HepG2 (cell line): ENCODE results near the gene SYTL5. TPM values are rescaled to one million over a fixed set of nuclear protein-coding genes. Genes with fewer than 3 reads are reported as not detected.

Source experiments
- CAMTA2 ChIP-seq: sonication (generic); formaldehyde crosslinking; IDR thresholded peaks from 2 replicates; pipeline ENCODE4 v1.4.0; 2020; ENCODE audit warnings: mild to moderate bottlenecking, missing genetic modification reagents, borderline replicate concordance
- FLYWCH1 ChIP-seq: sonication (generic); formaldehyde crosslinking; IDR thresholded peaks from 2 replicates; pipeline ENCODE4 v1.8.1; 2023; ENCODE audit warnings: mild to moderate bottlenecking, missing genetic modification reagents
- NR2F2 ChIP-seq: IDR thresholded peaks from 2 replicates; pipeline ENCODE4 v1.6.1; 2012; ENCODE audit warnings: low read depth, inconsistent platforms, borderline replicate concordance
- ONECUT2 ChIP-seq: sonication (generic); formaldehyde crosslinking; IDR thresholded peaks from 2 replicates; pipeline ENCODE4 v1.4.0; 2020; ENCODE audit warnings: missing genetic modification reagents
- POLR2G ChIP-seq: fragments of 200-400 bp; formaldehyde crosslinking; IDR thresholded peaks from 2 replicates; pipeline ENCODE4 v1.6.1; 2018; ENCODE audit warnings: mild to moderate bottlenecking, low read depth, low read length, moderate library complexity
- RFX1 ChIP-seq: fragments of 450-650 bp; IDR thresholded peaks from 2 replicates; pipeline ENCODE4 v1.6.1; 2017
- SAFB2 ChIP-seq: sonication (generic); formaldehyde crosslinking; IDR thresholded peaks from 2 replicates; pipeline ENCODE4 v1.5.1; 2020; ENCODE audit warnings: missing genetic modification reagents, low read depth, mild to moderate bottlenecking, borderline replicate concordance
- SSRP1 ChIP-seq: IDR thresholded peaks from 2 replicates; pipeline ENCODE4 v1.6.1; 2016; ENCODE audit warnings: control low read depth
- TBX2 ChIP-seq: sonication (generic); formaldehyde crosslinking; IDR thresholded peaks from 2 replicates; pipeline ENCODE4 v1.5.0; 2020; ENCODE audit warnings: missing genetic modification reagents, mild to moderate bottlenecking, borderline replicate concordance
- TSC22D2 ChIP-seq: sonication (generic); formaldehyde crosslinking; IDR thresholded peaks from 2 replicates; pipeline ENCODE4 v1.5.1; 2020; ENCODE audit warnings: missing genetic modification reagents, mild to moderate bottlenecking, borderline replicate concordance
- XRCC5 ChIP-seq: fragments of 200-400 bp; formaldehyde crosslinking; optimal IDR thresholded peaks from 2 replicates; pipeline ENCODE3; 2017; ENCODE audit warnings: mild to moderate bottlenecking, low read length
- ZNF160 ChIP-seq: sonication (generic); formaldehyde crosslinking; IDR thresholded peaks from 2 replicates; pipeline ENCODE4 v1.8.0; 2022; ENCODE audit warnings: mild to moderate bottlenecking, inconsistent platforms, missing genetic modification reagents
- ZNF354B ChIP-seq: sonication (generic); formaldehyde crosslinking; IDR thresholded peaks from 2 replicates; pipeline ENCODE4 v1.8.0; 2022; ENCODE audit warnings: mild to moderate bottlenecking, missing genetic modification reagents
- ZNF530 ChIP-seq: sonication (generic); formaldehyde crosslinking; IDR thresholded peaks from 2 replicates; pipeline ENCODE4 v1.5.0; 2020; ENCODE audit warnings: low read depth, mild to moderate bottlenecking, missing genetic modification reagents
- ZNF766 ChIP-seq: sonication (generic); formaldehyde crosslinking; IDR thresholded peaks from 2 replicates; pipeline ENCODE4 v1.5.0; 2020; ENCODE audit warnings: missing genetic modification reagents, borderline replicate concordance
- polyA plus RNA-seq, 8 experiments: library from polyadenylated mRNA; depleted of rRNA in 3 of 8; stranded (reverse) in 7 of 8; unstranded in 1 of 8; fragments of >200 nt; fragmentation: Illumina TruSeq in 4 of 8; extraction: Trizol in 4 of 8; gene quantifications; 2 replicates each; pipeline versions ENCODE4 v1.2.1 to v1.2.3, GENCODE V29; 2011 to 2016; ENCODE audit warnings: low read depth in 4 of 8, missing spikeins in 1 of 8, mixed read lengths in 1 of 8; ENCODE audit not compliant: insufficient read depth in 1 of 8
- total RNA-seq, 5 experiments: library from RNA; depleted of rRNA; stranded (reverse); fragments of >200 nt; fragmentation: Illumina TruSeq; extraction: Trizol; gene quantifications; 2 replicates each; pipeline ENCODE4 v1.2.3, GENCODE V29; 2016; ENCODE audit warnings: low read depth in 1 of 5
- TF ChIP-seq, protein P1 (sequence below): sonication (generic); formaldehyde crosslinking; conservative IDR thresholded peaks from 2 replicates; pipeline ENCODE4 v1.8.0; 2022; ENCODE audit warnings: missing genetic modification reagents
- TF ChIP-seq, protein P2 (sequence below): IDR thresholded peaks from 2 replicates; pipeline ENCODE4 v1.6.1; 2016; ENCODE audit warnings: missing compliant biosample characterization, missing genetic modification reagents, borderline replicate concordance
- TF ChIP-seq, protein P3 (sequence below): sonication (generic); formaldehyde crosslinking; IDR thresholded peaks from 2 replicates; pipeline ENCODE4 v1.5.0; 2020; ENCODE audit warnings: mild to moderate bottlenecking, missing genetic modification reagents, moderate library complexity
- TF ChIP-seq, protein P4 (sequence below): sonication (generic); formaldehyde crosslinking; IDR thresholded peaks from 2 replicates; pipeline ENCODE4 v1.4.0; 2020; ENCODE audit warnings: missing genetic modification reagents

The SYTL5 gene
- total and polyA plus RNA-seq, 2 of the 13 experiments (the other 11 are each of a cell fraction or from before 2014, with no cell fraction given) = not detected

DNA sequence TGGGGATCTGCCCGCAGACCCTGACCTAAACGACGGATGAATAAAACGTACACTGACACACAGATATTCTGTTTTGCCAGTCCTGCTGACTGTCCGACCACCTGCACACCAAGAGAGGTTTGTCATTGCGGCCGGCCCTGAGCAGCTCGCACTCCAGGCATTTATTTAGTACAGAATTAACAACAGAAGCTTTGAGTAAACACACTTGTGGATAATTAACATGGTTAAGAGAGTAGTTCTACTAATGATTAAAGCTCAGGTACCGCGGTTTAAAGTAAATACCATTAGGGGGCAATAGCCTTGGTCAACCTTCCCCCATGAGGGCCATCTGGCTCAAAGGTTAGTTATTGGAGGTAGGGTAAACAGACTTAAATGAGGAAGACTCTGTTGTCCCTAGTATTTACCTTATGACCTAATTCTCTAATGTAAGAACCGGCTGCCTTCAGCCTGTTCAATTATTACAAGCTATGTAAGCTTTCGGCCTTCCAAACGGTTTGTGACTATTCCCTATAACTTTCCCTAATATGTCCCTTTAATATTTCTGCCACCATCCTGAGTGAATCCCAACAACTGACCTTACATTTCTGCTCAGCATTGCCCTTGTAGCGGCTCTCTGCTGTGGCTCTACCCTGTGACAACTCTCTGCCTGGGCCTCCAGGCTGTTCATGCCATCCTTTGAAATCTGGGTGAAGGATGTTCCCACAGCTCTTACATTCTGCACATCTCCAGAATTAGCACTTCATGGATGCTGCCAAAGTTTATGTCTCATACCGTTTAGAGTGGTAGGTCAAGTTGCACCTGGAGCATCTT, 46.9 kb upstream of the SYTL5 start (continued):
- TF ChIP-seq, protein P1, sequence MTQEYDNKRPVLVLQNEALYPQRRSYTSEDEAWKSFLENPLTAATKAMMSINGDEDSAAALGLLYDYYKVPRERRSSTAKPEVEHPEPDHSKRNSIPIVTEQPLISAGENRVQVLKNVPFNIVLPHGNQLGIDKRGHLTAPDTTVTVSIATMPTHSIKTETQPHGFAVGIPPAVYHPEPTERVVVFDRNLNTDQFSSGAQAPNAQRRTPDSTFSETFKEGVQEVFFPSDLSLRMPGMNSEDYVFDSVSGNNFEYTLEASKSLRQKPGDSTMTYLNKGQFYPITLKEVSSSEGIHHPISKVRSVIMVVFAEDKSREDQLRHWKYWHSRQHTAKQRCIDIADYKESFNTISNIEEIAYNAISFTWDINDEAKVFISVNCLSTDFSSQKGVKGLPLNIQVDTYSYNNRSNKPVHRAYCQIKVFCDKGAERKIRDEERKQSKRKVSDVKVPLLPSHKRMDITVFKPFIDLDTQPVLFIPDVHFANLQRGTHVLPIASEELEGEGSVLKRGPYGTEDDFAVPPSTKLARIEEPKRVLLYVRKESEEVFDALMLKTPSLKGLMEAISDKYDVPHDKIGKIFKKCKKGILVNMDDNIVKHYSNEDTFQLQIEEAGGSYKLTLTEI (CRISPR knock-in tag) = no peak
- TF ChIP-seq ZNF354B (CRISPR knock-in tag) (no peak), CAMTA2 (CRISPR knock-in tag) (no peak), FLYWCH1 (CRISPR knock-in tag) (no peak), NR2F2 (peak; percentile 65), ZNF530 (CRISPR knock-in tag) (no peak), RFX1 (no peak), TBX2 (CRISPR knock-in tag) (peak; percentile 95), XRCC5 (no peak), TSC22D2 (CRISPR knock-in tag) (no peak), SAFB2 (CRISPR knock-in tag) (no peak), ONECUT2 (CRISPR knock-in tag) (no peak), ZNF160 (no peak), POLR2G (no peak), ZNF766 (CRISPR knock-in tag) (no peak), SSRP1 (no peak)
- TF ChIP-seq, protein P2, sequence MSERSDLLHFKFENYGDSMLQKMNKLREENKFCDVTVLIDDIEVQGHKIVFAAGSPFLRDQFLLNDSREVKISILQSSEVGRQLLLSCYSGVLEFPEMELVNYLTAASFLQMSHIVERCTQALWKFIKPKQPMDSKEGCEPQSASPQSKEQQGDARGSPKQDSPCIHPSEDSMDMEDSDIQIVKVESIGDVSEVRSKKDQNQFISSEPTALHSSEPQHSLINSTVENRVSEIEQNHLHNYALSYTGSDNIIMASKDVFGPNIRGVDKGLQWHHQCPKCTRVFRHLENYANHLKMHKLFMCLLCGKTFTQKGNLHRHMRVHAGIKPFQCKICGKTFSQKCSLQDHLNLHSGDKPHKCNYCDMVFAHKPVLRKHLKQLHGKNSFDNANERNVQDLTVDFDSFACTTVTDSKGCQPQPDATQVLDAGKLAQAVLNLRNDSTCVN (CRISPR knock-in tag) = no peak
- TF ChIP-seq, protein P3, sequence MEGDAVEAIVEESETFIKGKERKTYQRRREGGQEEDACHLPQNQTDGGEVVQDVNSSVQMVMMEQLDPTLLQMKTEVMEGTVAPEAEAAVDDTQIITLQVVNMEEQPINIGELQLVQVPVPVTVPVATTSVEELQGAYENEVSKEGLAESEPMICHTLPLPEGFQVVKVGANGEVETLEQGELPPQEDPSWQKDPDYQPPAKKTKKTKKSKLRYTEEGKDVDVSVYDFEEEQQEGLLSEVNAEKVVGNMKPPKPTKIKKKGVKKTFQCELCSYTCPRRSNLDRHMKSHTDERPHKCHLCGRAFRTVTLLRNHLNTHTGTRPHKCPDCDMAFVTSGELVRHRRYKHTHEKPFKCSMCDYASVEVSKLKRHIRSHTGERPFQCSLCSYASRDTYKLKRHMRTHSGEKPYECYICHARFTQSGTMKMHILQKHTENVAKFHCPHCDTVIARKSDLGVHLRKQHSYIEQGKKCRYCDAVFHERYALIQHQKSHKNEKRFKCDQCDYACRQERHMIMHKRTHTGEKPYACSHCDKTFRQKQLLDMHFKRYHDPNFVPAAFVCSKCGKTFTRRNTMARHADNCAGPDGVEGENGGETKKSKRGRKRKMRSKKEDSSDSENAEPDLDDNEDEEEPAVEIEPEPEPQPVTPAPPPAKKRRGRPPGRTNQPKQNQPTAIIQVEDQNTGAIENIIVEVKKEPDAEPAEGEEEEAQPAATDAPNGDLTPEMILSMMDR (CRISPR knock-in tag) = no peak
- TF ChIP-seq, protein P4, sequence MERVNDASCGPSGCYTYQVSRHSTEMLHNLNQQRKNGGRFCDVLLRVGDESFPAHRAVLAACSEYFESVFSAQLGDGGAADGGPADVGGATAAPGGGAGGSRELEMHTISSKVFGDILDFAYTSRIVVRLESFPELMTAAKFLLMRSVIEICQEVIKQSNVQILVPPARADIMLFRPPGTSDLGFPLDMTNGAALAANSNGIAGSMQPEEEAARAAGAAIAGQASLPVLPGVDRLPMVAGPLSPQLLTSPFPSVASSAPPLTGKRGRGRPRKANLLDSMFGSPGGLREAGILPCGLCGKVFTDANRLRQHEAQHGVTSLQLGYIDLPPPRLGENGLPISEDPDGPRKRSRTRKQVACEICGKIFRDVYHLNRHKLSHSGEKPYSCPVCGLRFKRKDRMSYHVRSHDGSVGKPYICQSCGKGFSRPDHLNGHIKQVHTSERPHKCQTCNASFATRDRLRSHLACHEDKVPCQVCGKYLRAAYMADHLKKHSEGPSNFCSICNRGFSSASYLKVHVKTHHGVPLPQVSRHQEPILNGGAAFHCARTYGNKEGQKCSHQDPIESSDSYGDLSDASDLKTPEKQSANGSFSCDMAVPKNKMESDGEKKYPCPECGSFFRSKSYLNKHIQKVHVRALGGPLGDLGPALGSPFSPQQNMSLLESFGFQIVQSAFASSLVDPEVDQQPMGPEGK (CRISPR knock-in tag) = peak; percentile 78
